SU-DHL-6 (cell line): ENCODE measurements around the gene TNS1.

Source experiments
- H2AFZ ChIP-seq: fragments of 200-600 bp; sonication (generic); 2 replicates; pipeline ENCODE4 v1.6.1; 2014; ENCODE audit warnings: low read depth, mild to moderate bottlenecking, moderate library complexity, mixed read lengths, antibody characterized with exemption, low read length; ENCODE audit not compliant: severe bottlenecking
- H3F3A ChIP-seq: fragments of 200-600 bp; shearing (Covaris generic); 2 replicates; pipeline ENCODE4 v1.6.0; 2016; ENCODE audit warnings: antibody characterized with exemption, mild to moderate bottlenecking; ENCODE audit not compliant: insufficient read depth
- H3K27ac ChIP-seq: fragments of 200-600 bp; sonication (generic); 2 replicates; pipeline ENCODE4 v1.5.1; 2016; ENCODE audit warnings: low read depth, mild to moderate bottlenecking, low read length, moderate library complexity, mixed read lengths
- H3K27me3 ChIP-seq: fragments of 200-600 bp; sonication (generic), shearing (Covaris generic); 2 replicates; pipeline ENCODE4 v1.6.0; 2014; ENCODE audit warnings: mild to moderate bottlenecking, low read length
- H3K36me3 ChIP-seq: fragments of 200-600 bp; sonication (generic); 2 replicates; pipeline ENCODE4 v1.6.1; 2014; ENCODE audit warnings: mild to moderate bottlenecking, low read length, mixed read lengths
- H3K4me2 ChIP-seq: fragments of 300-600, 200-600 bp; shearing (Covaris generic), sonication (generic); 2 replicates; pipeline ENCODE4 v1.6.0; 2014; ENCODE audit warnings: low read length, low read depth, mild to moderate bottlenecking; ENCODE audit not compliant: poor library complexity, severe bottlenecking
- H3K4me3 ChIP-seq: fragments of 200-600 bp; sonication (generic); 2 replicates; pipeline ENCODE4 v1.5.1; 2014; ENCODE audit warnings: antibody characterized with exemption, low read length, mild to moderate bottlenecking, mixed read lengths; ENCODE audit not compliant: insufficient read depth, poor library complexity, severe bottlenecking
- H3K79me2 ChIP-seq: fragments of 200-600 bp; sonication (generic); 2 replicates; pipeline ENCODE4 v1.6.1; 2014; ENCODE audit warnings: mild to moderate bottlenecking, low read length, moderate library complexity; ENCODE audit not compliant: insufficient read depth
- H3K9ac ChIP-seq: fragments of 200-600 bp; sonication (generic); 2 replicates; pipeline ENCODE4 v1.7.0; 2014; ENCODE audit warnings: mild to moderate bottlenecking, low read length
- H3K9me2 ChIP-seq: fragments of 200-600 bp; sonication (generic); replicated peaks from 2 replicates; pipeline ENCODE4 v1.6.1; 2014; ENCODE audit warnings: low read length; ENCODE audit not compliant: insufficient read depth
- H3K9me3 ChIP-seq: fragments of 200-600 bp; sonication (generic); 2 replicates; pipeline ENCODE4 v1.6.1; 2014; ENCODE audit warnings: low read length, mixed read lengths; ENCODE audit not compliant: insufficient read depth
- H4K20me1 ChIP-seq: fragments of 200-600 bp; sonication (generic); 2 replicates; pipeline ENCODE4 v1.6.1; 2014; ENCODE audit warnings: low read depth, mild to moderate bottlenecking, antibody characterized with exemption, low read length, moderate library complexity, mixed read lengths
- EZH2phosphoT487 ChIP-seq: fragments of 200-600 bp; sonication (generic), shearing (Covaris generic); conservative IDR thresholded peaks from 2 replicates; pipeline ENCODE4 v1.6.1; 2018; ENCODE audit warnings: mild to moderate bottlenecking, antibody characterized with exemption, low read length, moderate library complexity, mixed read lengths
- TF ChIP-seq, protein P1 (sequence below): fragments of 200-600 bp; sonication (generic); IDR thresholded peaks from one replicate; pipeline ENCODE4 v1.5.1; 2017; ENCODE audit warnings: antibody characterized with exemption, mild to moderate bottlenecking, low read length, moderate library complexity; ENCODE audit not compliant: insufficient read depth, poor library complexity, severe bottlenecking

Gene TNS1

DNA sequence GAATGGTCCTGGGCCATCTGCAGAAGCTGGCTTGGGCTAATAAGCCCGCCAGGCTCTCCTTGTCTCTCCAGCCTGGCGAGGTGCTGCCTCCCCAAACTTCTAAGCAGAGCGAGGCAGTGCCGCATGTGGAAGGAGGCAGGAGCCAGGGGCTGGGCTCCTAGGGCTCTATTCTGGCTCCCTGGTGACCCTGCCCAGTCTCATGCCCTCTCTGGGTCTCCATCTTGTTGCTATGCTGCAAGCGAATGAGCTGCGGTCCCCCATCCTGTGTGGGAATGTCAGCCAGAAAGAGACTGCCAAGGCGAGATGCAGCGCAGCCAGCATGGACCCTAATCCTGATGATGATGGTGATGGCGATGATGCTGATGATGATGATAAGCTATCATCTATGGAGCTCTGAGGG, 48.7 kb downstream of the TNS1 start:
- Histone ChIP-seq H3K36me3 (no peaks in the 10 kb centered on the region), H3K79me2 (no peaks in the 10 kb centered on the region), H4K20me1 (no peaks in the 10 kb centered on the region), H3K9me3 (no peaks in the 10 kb centered on the region), H3K9ac (no peak overlapping the region), H2AFZ (no peak overlapping the region), H3F3A (no peaks in the 10 kb centered on the region), H3K27ac (no peak overlapping the region), H3K9me2 (no peaks in the 10 kb centered on the region), H3K4me3 (no peak overlapping the region), H3K4me2 (no peak overlapping the region), H3K27me3 (no peaks in the 10 kb centered on the region)
- TF ChIP-seq, protein P1, sequence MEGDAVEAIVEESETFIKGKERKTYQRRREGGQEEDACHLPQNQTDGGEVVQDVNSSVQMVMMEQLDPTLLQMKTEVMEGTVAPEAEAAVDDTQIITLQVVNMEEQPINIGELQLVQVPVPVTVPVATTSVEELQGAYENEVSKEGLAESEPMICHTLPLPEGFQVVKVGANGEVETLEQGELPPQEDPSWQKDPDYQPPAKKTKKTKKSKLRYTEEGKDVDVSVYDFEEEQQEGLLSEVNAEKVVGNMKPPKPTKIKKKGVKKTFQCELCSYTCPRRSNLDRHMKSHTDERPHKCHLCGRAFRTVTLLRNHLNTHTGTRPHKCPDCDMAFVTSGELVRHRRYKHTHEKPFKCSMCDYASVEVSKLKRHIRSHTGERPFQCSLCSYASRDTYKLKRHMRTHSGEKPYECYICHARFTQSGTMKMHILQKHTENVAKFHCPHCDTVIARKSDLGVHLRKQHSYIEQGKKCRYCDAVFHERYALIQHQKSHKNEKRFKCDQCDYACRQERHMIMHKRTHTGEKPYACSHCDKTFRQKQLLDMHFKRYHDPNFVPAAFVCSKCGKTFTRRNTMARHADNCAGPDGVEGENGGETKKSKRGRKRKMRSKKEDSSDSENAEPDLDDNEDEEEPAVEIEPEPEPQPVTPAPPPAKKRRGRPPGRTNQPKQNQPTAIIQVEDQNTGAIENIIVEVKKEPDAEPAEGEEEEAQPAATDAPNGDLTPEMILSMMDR = no peak
- no peak for TF ChIP-seq EZH2phosphoT487

GRCh38 chr2:217953531-217953932, 49.3 kb downstream of the TNS1 start:
- H3K27me3 ChIP-seq = no peaks in the 10 kb centered on the region
- no peaks in the 10 kb centered on the region for H4K20me1 ChIP-seq
- H3K9me3 ChIP-seq = no peaks in the 10 kb centered on the region
- H3F3A ChIP-seq = no peaks in the 10 kb centered on the region
- H3K27ac ChIP-seq = no peak overlapping the region
- H2AFZ ChIP-seq = no peak overlapping the region
- no peak overlapping the region for H3K9ac ChIP-seq
- TF ChIP-seq EZH2phosphoT487 = no peak
- TF ChIP-seq, protein P1 = no peak
- H3K4me2 ChIP-seq = no peak overlapping the region
- H3K4me3 ChIP-seq = no peak overlapping the region
- H3K9me2 ChIP-seq = no peaks in the 10 kb centered on the region
- no peaks in the 10 kb centered on the region for H3K79me2 ChIP-seq
- no peaks in the 10 kb centered on the region for H3K36me3 ChIP-seq

- TF ChIP-seq EZH2phosphoT487 = no peak
- TF ChIP-seq, protein P1 = no peak
- no peaks in the 10 kb centered on the region for H3K36me3 ChIP-seq
- no peaks in the 10 kb centered on the region for H3K9me3 ChIP-seq
- no peak overlapping the region for H3K9ac ChIP-seq
- no peak overlapping the region for H3K4me2 ChIP-seq
- no peak overlapping the region for H2AFZ ChIP-seq
- no peaks in the 10 kb centered on the region for H3K9me2 ChIP-seq
- H3K27me3 ChIP-seq = no peaks in the 10 kb centered on the region
- no peak overlapping the region for H3K27ac ChIP-seq
- no peaks in the 10 kb centered on the region for H3K79me2 ChIP-seq
- H3F3A ChIP-seq = no peaks in the 10 kb centered on the region
- no peak overlapping the region for H3K4me3 ChIP-seq
- H4K20me1 ChIP-seq = no peaks in the 10 kb centered on the region
These were observed 49.7 kb downstream of the TNS1 start for GRCh38 chr2:217953011-217953481.
